HG03175 (cell line): ENCODE measurements around the gene KRT74.

Source experiments
- ATAC-seq: cut with Tn5 transposase; IDR thresholded peaks from one replicate; pipeline ENCODE4 v1.9.1; 2021; ENCODE audit warnings: mild to moderate bottlenecking, moderate library complexity; ENCODE audit not compliant: unreplicated experiment

KRT74 gene

DNA sequence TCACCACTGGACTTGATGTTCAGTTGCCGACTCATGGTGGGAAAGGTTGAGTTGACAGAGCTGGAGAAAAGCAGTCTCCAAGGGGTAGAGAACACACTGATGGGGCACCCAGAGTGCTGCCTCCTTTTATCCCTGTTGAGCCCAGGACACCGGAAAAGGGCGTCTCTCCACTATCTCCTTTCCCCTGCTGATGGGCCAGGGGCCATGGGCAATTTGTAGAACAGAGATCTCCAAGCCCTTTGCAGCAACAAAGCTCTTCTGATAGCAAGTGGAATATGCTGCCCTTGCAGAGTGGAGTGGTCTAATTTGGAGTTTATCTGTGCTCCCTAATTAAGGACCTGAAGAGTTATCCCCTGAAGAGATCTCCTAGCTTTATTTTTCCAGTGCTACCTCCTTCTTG lies at the start of gene KRT74:
Gene KRT74, minus strand, starts transcription at position 101 of the 400 bp plus-strand sequence. Its CDS starts 66 bp downstream, at position 35.
- no peak for ATAC-seq

DNA sequence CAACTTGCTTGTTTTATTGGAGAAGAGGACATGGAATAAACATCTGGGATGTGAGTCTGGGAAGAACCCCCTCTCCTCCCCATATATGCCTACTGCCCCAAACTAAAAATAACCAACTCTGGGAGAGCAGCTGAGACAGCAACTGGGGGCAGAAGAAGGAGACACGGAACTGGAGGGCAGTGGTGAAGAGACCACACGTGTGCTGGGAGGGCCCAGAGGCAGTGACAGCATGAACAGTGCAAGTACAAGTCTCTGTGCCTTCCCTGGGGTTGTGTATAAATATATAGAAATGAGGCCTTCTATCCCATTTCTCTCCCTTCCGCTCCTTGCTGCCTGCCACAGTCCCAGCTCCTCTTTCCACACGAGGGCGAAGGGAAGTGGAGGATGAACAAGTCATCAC lies 48.7 kb upstream of the KRT74 start:
- ATAC-seq, result no peak

- ATAC-seq, result no peak
These were observed 45.2 kb upstream of the KRT74 start for GRCh38 chr12:52618866-52619265.

DNA sequence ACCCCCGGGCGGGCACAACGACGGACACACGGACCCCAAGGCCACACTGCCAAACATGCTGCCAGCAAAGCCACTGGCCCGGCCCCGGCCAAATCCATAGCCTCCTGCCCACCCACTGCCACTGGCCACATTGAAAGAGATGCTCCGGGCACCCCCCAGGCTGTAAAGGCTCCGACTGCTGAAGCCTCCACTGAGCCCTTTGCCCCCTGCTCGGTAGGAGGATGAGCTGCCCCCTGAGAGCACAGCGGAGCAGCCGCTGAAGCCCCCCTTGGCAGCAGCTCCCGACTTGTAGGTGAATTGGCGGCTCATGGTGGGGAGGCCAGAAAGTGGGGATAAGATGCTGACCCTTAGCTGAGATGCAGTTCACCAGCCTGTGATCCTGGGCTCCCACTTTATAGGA lies 44.6 kb upstream of the KRT74 start, which contains the start of gene KRT73:
Gene KRT73, minus strand, starts transcription at position 344 of the 400 bp plus-strand sequence. Its CDS starts 35 bp downstream, at position 309.
- ATAC-seq, result no peak

DNA sequence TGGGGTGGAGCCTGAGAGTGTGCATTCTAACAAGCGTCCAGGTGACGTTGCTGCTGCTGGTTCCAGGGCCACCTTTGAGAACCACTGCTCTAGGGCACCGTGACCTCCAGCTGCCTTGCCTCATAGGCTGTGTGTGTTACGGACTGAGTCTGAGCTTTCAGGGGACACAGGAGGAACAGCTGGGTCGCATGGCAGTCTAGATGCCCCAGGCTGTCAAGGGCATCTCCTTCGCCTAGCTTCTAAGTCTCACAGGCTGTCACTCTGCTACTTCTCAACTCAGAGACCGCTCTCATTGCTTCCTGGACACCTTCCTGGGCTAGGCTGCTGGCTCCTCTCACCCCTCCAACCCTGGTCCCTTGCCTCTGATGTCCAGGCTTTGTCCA lies 43.8 kb upstream of the KRT74 start:
- ATAC-seq, result no peak

- ATAC-seq, result no peak
These were observed 43.2 kb upstream of the KRT74 start for GRCh38 chr12:52616680-52617402.

DNA sequence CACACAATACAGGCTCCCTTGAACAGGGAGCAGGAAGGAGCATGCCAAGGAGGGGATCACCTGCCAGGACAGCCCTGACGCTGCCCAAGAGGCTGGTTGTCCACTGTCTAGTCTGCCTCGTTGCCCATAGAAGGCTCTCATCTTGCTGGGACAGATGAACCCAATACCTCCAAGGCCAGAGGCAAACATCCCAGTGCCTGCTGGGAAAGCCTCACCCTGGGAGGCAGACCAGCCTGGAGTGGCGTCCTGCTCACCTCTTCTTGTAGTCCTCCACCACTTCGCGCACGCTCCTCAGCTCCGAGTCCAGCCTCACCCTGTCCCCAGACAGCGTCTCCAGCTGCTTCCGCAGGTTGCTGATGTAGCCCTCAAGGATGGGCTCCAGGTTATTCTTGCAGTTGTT lies 42.3 kb upstream of the KRT74 start:
- no peak for ATAC-seq

GRCh38 chr12:52615208-52615868 lies 41.7 kb upstream of the KRT74 start:
- no peak for ATAC-seq

DNA sequence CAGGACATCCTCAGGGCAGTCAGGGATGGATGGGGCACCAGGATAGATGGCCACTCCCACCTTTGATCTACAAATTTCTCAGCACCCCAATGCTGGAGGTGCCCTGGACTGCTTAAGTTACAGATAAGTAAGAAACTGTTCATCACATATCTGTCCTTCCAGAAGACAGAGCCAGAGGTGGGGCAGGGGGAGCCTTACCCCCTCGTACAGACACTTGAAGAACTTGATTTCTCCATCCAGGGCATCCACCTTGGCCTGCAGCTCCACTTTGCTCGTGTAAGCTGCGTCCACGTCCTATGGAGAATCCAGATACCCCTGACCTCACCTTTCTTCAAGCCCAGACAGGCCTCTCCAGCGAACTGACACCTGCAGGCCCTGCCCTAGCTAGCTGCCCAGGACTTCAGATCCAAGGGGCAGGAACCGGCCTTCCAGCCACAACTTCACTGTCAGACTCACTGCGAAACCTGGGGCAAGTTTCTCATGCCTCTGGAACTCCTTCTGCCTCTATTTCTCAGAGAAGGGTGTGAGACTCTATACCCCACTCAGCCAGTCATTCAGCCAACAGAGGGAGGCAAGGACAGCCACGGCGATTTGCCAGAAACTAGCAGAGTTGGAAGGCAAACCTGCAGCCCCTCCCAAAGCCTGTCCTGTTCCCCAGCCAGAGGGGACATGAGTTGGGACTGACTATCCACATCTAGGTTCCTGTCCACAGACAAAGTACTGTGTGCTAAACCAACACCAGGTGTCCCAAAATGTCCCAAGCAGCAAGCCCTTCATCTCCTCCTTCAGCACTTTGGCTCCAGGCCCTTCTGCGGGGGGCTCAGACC lies 41.0 kb upstream of the KRT74 start:
- ATAC-seq, result no peak

GRCh38 chr12:52613384-52614030 lies 39.9 kb upstream of the KRT74 start:
- no peak for ATAC-seq

DNA sequence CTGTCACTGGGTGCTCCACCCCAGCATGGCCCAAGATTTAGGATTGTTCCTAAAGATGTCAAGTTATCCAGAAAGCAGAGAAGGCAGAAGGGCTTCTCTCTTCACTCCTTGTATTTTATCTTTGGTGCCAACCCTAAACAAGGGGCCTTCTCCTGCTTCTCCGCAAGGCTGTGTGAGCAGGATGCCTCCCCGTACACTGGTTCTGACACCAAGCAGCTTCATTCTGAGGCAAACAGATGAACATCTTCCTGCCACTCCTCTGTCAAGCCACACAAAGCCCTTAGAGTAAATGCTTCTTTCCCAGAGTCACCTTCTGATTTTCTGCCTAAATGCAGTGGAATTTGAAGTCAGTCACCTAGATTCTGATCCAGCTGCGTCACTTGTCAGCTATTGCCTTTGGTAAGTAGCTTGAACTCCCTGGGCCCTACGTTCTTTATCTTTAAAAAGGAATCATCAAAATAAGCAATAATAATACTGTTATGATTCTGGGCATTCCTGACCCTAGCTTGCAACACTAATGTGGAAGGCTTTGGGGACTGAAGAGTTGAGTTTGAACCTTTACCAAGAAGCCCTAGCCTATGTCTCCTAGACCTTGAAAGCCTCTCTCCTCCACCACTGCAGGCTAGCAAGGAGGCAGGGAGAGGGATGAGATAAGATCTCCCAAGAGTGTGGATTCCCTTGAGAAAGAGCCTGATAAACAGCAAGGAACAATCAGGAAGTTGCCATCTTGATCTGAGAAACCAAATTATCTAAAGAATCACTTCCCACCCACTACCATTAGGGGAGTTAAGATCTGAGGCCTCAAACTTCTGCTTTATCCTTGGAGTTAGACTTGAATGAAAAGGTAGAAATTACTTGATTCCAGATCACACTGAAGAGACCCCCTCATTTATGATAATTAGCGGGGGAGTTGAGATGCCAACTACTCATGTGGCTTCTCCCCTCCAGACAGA lies 39.1 kb upstream of the KRT74 start:
- no peak for ATAC-seq

DNA sequence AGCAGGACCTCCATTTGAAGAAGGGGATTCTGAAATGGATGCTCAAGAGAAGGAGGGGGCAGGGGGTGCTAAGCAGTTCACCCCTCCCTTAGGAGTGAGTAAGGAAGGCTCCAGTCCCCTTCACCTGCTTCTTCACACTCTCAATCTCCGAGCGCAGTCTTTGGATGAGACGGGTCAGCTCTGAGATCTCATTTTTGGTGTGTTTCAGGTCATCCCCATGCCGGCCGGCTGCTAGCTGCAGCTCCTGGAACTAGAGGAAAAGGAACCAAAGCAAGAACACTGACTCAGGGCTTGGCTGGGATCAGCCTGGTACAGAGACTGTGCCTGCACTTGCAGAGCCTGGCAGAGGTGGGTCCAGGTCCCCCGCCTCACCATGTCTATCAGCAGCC lies 37.4 kb upstream of the KRT74 start:
- no peak for ATAC-seq

GRCh38 chr12:52608826-52609630 lies 35.4 kb upstream of the KRT74 start:
- ATAC-seq, result no peak

- ATAC-seq, result no peak
These were observed 34.5 kb upstream of the KRT74 start for GRCh38 chr12:52608161-52608560.

GRCh38 chr12:52607314-52607713 lies 33.7 kb upstream of the KRT74 start:
- ATAC-seq, result no peak

DNA sequence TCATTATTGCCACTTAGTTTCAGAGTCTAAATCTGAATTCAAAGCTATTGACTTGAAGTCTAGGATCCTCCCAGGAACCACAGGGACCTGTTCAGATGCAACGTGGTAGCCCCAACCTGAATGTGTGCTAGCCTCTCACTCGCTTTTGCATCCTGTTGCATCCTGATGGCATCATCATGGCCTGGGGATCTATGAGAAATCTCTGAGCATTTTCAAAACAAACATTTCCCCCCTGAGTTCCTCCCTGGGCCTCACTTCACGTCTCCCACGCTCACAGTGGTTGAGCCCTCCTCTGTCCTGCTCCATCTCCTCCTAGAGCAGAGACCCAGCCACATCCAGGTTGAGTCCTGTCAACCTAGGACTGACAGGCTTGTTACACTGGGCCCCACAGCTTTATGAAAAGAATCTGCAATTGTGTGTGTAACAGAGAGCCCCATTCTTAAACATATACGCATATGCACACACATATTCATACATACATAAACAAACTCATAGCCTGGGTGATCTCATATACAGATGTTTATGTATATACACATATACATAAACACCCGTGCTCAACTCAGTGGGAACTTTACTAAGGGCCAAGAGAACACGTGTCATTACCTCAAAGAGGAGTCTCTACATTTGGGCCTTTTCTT lies 33.1 kb upstream of the KRT74 start:
- no peak for ATAC-seq

GRCh38 chr12:52606096-52606495 lies 32.5 kb upstream of the KRT74 start:
- no peak for ATAC-seq

GRCh38 chr12:52605542-52605941 lies 31.9 kb upstream of the KRT74 start:
- no peak for ATAC-seq

DNA sequence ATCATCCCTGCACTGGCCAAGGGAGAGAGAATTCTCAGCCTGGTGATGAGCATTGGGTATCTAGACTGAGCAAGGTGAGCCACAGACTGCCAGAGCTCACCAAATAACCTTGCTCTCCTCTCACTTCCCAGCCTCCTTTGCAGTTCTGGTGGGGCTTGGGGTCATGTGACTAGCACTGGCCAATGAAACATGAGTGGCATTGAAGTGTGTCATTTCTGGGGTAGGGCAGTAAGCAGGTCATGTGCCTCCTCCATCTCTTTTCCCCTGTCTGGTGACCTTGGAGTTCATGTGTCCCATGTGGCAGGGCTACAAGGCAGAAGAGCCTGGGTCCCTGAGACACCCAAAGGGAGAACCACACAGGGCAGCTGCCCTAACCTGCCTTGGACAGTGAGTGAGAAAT lies 31.2 kb upstream of the KRT74 start:
- ATAC-seq, result no peak
